GM19043 (cell line): ENCODE data around the gene GBP2.
"Not testable (repeated sequence)": the region's sequence is repeated elsewhere in the genome, so short reads cannot be mapped to it uniquely, and the experiment has no call there.

Experiments
- ATAC-seq: cut with Tn5 transposase; IDR thresholded peaks from one replicate; pipeline ENCODE4 v1.9.1; 2021; ENCODE audit warnings: low read depth; ENCODE audit not compliant: unreplicated experiment

GBP2 gene

DNA sequence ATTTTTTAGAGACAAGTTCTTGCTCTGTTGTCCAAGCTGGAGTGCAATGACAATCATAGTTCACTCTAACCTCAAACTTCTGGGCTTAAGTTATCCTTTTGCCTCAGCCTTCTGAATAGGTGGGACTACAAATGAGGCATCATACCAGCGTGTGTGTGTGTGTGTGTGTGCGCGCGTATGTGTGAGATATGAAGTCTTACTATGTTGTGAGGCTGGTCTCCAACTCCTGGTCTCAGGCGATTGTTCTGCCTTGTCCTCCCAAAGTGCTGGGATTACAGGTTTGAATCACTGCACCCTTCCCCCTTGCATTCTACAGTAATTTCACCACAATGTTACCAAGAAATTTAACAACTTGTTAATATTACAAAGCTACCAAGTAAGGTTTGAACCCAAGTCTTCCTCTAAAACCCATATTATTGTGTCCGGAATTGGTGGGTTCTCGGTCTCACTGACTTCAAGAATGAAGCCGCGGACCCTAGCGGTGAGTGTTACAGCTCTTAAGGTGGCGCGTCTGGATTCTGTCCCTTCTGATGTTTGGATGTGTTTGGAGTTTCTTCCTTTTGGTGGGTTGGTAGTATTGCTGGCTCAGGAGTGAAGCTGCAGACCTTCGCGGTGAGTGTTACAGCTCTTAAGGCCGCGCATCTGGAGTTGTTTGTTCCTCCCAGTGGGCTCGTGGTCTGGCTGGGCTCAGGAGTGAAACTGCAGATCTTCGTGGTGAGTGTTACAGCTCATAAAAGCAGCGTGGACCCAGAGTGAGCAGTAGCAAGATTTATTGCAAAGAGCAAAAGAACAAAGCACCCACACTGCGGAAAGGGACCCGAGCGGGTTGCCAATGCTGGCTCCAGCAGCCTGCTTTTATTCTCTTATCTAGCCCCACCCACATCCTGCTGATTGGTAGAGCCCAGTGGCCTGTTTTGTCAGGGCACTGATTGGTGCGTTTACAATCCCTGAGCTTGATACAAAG lies 970 bp upstream of the GBP2 start:
- not testable (repeated sequence) for ATAC-seq

DNA sequence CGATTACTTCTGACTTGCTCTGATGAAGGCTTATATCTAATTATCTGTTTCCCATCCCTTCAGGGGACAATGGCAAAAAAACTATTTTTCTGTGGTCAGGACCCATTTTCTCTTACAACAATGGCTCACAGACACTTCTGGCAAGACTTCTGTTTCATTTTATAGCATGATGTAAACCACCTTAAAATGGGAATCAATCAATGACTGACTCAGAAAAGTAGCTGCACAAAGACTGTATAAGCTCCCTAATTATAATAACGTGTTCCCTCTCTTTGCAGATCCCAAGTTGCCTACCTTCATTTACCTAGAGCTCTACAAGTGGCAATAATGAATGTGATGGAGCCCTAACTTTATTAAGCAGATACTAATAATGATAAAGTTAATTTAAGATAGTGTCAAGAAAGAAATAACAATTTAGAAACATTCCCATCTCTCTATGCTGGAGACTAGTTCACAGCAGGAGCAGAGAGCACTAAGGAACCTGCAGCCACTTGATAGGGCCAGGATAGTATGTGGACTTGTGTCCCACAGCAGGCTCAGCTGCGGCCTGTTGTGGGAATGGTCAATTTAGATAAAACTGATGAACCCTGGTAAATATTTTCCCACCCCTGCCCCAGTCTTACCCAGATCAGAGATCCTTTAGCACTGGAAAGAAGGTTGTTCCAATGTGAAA lies 538 bp downstream of the GBP2 start:
- no peak for ATAC-seq

DNA sequence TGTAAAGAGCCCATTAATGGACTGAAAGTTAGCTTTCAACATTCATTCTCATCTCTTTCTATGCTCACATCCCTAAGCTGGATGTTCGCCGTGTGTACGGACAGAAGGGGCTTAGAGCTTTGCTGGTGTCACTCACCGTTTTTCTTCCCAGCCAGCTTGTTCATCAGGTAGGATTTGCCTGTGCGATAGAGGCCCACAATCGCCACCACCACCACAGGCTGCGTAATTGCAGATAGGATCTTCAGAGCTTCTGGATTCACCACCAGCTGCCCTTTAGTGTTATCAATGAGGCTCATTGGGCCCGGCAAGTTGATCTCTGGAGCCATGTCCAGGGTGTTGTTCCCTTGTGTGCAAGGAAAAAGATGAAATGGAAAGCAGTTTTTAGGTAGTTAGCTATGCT lies 4.3 kb downstream of the GBP2 start:
- ATAC-seq: no peak

DNA sequence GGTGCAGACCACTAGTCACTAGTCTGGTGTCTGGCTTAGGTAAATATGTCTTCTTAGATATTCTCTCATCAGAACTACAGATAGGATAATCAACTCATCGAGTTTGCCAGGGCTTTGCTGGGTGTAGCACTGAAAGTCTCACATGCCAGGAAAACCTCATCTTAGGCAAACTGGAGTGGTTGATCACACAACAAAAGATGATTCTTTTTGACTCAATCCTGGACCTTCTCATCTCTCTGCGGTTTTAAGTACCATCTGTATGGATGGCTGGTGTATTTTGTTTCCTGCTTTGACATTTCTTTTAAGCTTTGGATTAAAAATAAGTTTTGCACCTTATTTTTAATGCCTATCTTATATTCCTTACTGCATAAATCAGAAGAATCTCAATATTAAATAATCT lies 11.3 kb downstream of the GBP2 start:
- ATAC-seq: no peak

DNA sequence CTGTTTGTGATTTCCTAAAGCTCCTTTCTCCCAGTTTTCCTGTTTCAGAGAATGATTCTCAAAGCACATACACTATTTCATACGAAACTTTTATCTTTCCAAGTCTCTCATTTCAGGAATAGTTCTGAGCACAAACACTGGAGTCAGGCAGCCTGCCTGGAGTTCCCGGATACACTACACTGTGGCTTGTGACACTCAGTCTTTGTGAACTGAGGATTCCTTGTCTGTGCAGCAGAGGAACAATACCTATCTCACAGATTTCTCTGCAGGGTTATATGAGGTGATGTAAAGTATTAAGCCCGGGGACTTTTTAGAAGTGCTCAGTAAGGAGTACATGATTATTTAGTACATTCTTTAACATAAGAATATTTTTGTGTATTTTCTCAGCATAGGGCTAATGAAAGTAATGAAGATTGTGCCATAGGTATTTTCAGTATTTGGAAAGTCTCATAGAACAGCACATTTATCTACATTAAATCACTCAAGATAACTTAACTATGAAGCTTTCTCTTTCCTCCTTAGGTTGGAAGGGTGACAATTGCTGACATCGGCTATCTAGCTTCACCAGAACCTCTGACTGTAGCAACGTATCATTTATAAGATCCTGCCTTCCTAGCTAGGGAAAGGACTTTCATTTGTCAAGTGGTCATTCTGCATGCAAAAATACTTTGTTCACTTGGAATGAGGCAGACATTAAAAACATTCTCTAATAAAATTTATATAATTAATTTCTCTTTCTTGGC lies 12.9 kb downstream of the GBP2 start:
- no peak for ATAC-seq

DNA sequence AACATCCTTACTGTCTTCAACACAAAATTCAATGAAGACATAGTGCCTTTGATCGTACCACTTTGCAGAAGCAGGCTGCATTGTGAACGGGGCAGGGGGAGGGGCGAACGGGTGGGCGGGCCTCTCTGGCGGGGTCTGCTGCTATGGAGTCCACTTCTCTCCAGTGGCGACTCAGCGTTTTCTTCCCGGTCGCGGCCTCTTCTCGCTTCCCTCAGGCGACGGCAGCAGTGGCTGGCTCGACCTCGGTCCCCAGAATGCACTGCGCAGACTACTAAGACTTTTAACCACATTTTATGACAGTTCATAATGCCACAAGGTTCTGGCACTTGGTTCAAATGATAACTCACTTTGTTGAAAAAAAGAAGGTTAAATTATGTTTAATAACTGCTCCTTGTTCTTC lies 21.2 kb downstream of the GBP2 start:
- no peak for ATAC-seq

DNA sequence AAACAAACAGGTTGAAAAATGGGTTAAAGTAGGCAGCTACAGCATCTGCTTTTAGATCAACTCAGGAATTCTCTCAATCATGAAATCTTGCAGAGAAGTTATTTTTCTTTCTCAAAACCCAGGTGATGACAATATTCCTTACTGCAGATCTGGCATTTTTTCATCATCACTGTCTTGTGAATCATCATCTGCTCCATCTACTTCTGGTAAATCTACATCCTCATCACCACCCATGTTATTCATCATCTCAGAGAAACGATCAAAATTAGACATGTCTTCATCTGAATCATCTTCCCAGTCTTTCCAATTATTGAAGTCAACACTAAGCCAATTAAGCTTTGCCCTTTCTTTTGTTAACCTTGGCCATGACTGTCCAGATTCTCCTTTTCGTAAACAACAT lies 21.8 kb downstream of the GBP2 start:
- no peak for ATAC-seq

DNA sequence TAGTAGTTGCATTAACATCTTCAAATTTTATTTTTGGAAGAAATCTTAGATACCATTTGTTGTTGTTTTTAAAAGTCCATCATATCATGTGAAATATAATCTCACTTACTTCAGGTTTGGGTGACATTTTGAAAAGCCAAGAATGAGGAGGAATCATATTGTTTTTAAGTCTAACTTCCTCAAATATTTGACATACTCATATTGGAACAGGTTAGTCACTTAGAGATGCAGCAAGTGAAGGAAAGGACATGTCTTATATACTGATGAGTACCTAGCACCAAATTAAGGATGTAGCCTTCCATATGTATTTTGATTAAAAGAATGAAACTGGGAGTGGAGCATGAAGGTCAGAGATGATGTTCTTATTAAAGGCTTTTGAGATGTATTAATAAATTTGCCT lies 23.9 kb downstream of the GBP2 start:
- no peak for ATAC-seq

DNA sequence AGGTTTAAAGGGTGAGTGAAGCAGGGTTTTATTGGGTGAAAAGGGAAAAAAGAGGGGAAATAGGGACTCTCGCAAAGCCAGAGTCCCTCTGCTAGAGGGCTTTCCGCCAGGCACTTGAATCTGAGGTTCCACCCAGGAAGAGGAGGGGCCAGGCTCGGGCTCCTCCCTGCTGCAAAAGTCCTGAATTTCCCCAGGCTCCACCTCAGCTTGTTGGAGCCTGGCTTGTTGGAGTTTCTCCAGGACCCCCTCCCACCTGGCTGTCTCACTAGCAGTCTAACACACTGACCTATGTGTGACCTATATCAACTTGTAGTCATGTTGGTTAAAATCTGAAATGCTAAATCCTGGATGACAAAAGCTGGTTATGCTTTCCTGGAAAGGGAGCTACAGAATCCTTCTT lies 25.5 kb downstream of the GBP2 start:
- no peak for ATAC-seq

DNA sequence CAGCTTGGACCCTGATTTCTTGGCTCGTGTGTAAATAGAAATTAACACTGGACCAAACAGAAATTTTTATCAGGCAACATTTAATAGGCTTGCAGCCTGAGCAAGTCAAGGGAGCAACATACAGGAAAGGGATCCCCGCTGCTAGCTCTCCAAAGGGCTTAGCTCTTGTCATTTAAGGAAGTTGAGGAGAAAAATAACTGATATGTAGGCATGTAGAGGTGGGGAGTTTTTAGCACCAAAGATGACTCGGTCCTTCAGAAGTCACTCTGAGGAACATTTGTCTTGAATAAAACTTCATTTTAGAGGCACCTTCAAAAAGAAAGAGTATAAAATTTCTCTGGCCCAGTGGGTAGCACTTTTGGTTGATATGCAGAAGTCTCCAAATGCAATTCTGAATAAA lies 27.1 kb downstream of the GBP2 start:
- ATAC-seq: no peak

DNA sequence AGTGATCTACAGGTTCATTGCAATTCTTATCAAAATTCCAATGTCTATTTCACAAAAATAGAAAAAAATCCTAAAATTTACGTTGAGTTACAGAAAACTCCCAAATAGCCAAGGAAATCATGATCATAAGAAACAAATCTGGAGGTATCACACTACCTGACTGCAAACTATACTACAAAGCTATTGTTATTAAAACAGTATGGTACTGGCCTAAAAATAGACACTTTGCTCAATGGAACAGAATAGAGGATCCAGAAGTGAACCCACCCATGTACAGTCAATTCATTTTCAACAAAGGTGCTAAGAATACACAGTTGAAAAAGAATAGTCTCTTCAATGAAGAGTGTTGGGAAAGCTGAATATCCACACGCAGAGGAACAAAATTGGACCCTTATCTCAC lies 30.2 kb downstream of the GBP2 start:
- ATAC-seq: no peak

DNA sequence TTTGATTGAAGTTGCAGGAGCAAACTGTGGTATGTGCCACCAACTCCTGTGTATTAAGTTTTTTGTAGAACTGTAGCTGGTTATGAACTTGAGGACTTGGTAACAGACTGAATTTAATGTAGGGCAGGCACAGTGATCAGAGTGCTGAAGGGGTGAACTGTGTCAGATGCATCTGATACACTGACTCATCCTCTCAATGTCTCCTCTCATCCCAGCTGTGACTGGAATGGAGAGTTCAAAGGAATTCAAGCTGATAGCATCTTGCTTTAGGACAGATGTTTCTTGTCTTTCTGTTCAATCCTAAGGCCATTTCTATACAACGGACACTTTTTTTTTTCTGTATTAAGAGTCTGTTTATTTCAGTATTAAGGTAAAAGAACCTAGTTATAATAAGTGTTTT lies 36.0 kb downstream of the GBP2 start:
- no peak for ATAC-seq

DNA sequence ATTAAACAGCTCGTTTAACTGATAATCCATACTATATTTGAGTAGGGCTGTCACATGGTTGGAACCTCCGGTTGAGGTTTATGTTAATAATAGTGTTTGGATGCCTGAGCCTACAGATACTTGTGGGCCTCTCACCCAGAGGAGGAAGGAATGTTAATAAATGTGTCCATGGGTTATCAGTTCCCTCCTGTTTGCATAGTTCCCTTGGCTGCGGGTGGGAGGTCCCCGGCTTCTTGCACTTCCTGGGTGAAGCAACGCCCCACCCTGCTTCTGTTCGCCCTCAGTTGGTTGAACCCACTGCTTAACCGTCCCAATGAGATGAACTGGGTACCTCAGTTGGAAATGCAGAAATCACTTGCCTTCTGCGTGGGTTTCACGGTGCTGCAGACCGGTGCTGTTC lies 37.3 kb downstream of the GBP2 start:
- ATAC-seq: no peak

DNA sequence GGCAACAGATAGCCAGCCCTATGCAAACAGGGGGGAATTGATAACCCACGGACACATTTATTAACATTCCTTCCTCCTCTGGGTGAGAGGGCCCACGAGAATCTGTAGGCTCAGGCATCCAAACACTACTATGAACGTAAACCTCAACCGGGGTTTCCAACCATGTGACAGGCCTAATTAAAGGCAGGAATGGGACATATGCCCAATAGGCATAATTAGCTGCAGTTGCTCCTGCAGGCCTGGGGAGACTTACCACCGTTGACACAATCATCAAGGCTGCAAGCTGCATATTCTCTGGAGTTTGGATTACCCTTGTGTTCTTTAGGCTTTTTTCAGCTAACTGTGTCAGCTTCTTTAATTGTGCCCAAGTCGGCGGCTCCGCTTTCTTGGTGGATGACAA lies 38.7 kb downstream of the GBP2 start:
- ATAC-seq: no peak

DNA sequence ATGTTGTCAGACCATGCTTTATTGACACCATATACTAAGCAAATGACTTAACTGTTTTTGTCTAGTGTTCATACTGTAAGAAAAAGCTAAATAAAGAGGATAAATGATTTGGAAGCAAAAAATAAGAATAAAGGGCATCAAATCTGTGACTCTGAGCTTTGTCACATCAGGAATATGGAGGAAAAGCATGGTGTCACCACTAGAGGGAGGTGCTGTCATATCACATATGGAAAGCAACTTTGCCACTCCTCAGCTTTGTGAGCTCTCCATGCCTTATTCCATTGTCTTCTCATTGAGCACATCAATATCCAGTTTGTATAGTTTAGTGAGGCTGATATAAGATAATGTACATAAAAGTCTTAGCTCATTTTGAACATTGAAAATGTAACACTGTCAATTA lies 40.1 kb downstream of the GBP2 start:
- ATAC-seq: no peak

DNA sequence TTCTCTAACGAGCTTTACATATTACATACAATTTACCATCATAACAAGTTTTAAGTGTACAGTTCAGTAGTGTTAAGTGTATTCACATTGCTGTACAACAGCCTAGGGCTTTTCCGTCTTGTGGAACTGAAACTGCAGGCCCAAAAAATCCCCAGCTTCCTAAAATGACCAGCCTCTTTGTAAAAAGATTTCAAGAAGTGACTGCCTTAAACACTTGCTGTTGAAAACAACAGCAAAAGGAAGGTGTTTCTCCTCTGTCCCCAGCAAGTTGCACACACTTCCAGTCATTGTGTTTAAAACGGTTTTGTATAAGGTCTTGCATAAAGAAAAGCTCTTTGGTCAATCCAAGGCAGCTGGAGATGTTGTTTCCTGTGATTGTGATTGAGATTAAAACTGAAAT lies 44.9 kb downstream of the GBP2 start:
- no peak for ATAC-seq

DNA sequence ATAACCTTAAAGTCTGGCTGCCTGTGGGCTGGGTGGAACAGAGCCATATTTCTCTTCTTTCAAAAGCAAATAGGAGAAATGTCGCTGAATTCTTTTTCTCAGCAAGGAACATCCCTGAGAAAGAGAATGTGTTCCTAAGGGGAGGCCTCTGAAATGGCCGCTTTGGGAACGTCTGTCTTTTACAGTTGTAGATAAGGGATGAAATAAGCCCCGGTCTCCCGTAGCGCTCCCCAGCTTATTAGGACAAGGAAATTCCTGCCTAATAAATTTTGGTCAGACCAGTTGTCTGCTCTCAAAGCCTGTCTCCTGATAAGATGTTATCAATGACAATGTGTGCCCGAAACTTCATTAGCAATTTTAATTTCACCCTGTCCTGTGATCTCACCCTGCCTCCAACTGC lies 45.8 kb downstream of the GBP2 start:
- ATAC-seq: not testable (repeated sequence)

DNA sequence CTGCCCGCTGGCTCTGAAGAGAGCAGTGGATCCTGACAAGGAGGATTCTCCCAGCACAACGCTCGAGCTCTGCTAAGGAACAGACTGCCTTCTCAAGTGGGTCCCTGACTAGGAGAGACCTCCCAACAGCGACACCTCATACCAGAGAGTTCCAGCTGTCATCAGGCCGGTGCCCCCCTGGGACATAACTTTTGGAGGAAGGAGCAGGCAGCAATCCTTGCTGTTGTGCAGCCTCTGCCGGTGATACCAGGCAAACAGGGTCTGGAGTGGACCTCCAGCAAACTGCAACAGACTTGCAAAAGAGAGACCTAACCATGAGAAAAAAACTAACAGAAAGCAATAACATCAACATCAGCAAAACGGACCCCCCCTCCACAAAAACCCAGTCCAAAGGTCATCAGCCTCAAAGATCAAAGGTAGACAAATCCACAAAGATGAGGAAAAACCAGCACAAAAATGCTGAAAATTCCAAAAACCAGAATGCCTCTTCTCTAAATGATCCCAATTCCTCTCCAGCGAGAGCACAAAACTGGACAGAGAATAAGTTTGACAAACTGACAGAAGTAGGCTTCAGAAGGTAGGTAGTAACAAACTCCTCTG lies 53.3 kb downstream of the GBP2 start:
- not testable (repeated sequence) for ATAC-seq

DNA sequence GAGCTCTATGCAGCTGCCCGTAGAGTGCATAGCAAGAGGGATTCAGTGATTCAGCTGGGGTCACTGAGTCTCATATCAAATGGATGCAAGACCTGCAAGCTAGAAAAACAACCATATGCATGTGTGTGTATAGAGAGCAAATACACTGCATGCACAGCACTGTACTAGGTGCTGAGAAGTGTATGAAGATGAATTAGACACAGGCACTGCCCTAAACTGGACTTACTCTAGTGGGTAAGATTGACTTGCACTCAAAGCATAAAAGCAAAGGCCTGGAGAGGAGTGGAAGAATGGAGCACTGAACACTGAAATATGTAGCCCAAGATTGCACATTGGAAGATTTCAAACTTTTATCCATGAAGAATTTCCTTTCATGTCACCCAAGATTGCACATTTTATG lies 55.4 kb downstream of the GBP2 start:
- ATAC-seq: no peak

DNA sequence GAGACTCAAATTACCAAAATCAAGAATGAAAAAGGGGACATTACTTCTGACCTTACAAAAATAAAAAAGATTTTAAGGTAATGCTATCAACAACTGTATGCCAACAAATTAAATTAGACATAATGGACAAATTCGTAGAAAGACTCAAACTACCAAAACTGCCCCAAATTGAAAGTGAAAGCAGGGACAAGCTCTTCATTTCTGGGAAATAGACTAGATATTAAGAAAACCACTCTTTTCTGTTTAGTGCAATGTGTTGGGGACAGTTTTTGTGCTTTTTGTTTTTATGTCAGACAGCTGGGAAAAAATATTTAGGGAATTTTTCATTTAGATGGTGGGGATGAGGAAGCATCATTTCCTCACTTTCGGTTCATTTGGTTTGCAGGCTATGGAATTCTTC lies 56.0 kb downstream of the GBP2 start:
- ATAC-seq: no peak

DNA sequence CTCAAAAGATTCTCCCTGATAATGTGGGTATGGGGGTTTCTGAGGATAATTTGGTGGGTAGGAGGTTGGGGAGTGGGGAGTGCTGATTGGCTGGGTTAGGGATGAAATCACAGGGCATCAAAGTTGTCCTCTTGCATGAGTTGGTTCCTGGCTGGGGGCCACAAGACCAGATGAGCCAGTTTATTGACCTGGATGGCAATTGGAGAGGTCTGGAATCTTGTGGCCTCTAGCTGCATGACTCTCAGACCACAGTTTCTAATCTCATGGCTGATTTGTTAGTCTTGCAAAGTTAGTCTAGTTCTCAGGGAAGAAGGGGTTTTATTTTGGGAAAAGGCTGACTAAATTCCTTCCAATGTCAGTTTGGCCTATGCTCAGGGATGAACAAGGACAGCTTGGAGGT lies 57.6 kb downstream of the GBP2 start:
- no peak for ATAC-seq
